GM23338 (cell line): ENCODE data around the gene CENPB.

ENCODE experiments used
- CTCF ChIP-seq, 2 experiments: fragments of 200-600 bp in 1 of 2; sonication (generic) in 1 of 2; conservative IDR thresholded peaks; 2 replicates each; pipeline versions ENCODE4 v1.5.1 to v1.6.1; 2016 to 2017; ENCODE audit warnings: antibody characterized with exemption in 2 of 2, low read depth in 2 of 2, mild to moderate bottlenecking in 2 of 2, moderate library complexity in 1 of 2
- ETS1 ChIP-seq: IDR thresholded peaks from 2 replicates; pipeline ENCODE4 v1.6.1; 2016; ENCODE audit warnings: antibody characterized with exemption
- EZH2 ChIP-seq: fragments of 200-600 bp; sonication (generic); IDR thresholded peaks from one replicate; pipeline ENCODE4 v1.8.0; 2017; ENCODE audit warnings: antibody characterized with exemption, mild to moderate bottlenecking, low read depth; ENCODE audit not compliant: unreplicated experiment
- JUNB ChIP-seq: IDR thresholded peaks from one replicate; pipeline ENCODE4 v1.6.1; 2016; ENCODE audit warnings: antibody characterized with exemption; ENCODE audit not compliant: unreplicated experiment
- POLR2AphosphoS5 ChIP-seq: IDR thresholded peaks from 2 replicates; pipeline ENCODE4 v1.6.1; 2016; ENCODE audit warnings: antibody characterized with exemption, low read depth
- REST ChIP-seq: IDR thresholded peaks from one replicate; pipeline ENCODE4 v1.6.1; 2018; ENCODE audit warnings: antibody characterized with exemption; ENCODE audit not compliant: unreplicated experiment

- TF ChIP-seq CTCF (conservative IDR thresholded peaks at IDR 0.05; ENCODE audit: low read depth in 2 of 2): no peak
- TF ChIP-seq JUNB: no peak
- TF ChIP-seq EZH2: no peak
- no peak for TF ChIP-seq REST
- TF ChIP-seq POLR2AphosphoS5: no peak
- TF ChIP-seq ETS1: no peak
Measured at GRCh38 chr20:3783511-3784195, 2.9 kb downstream of the CENPB start.
